ENCODE results near the gene CARD9.

CARD9 gene

GRCh38 chr9:136346157-136346481 lies 27.4 kb downstream of the CARD9 start:
- DNase-seq, result no peak

- no peak for DNase-seq
These were observed 27.9 kb downstream of the CARD9 start for GRCh38 chr9:136345281-136346156.

- DNase-seq, result no peak
These were observed 28.8 kb downstream of the CARD9 start for GRCh38 chr9:136344544-136345280.

DNA sequence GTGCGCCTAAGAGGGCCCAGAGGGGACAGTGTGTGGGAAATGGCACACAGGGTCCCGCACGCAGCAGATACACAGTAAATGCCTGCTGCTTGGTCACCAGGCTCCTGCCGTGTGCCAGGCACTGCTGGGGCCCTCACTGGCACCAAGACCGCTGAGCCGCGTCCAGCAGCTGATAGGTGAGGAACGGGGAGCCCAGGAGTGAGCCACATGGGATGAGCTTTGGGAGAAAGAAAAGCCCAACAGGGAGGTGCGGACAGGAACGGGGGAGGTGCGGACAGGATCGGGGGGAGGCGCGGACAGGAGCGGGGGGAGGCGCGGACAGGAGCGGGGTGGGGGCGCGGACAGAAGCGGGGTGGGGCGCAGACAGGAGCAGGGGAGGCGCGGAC lies 29.6 kb downstream of the CARD9 start:
- no peak for DNase-seq

DNA sequence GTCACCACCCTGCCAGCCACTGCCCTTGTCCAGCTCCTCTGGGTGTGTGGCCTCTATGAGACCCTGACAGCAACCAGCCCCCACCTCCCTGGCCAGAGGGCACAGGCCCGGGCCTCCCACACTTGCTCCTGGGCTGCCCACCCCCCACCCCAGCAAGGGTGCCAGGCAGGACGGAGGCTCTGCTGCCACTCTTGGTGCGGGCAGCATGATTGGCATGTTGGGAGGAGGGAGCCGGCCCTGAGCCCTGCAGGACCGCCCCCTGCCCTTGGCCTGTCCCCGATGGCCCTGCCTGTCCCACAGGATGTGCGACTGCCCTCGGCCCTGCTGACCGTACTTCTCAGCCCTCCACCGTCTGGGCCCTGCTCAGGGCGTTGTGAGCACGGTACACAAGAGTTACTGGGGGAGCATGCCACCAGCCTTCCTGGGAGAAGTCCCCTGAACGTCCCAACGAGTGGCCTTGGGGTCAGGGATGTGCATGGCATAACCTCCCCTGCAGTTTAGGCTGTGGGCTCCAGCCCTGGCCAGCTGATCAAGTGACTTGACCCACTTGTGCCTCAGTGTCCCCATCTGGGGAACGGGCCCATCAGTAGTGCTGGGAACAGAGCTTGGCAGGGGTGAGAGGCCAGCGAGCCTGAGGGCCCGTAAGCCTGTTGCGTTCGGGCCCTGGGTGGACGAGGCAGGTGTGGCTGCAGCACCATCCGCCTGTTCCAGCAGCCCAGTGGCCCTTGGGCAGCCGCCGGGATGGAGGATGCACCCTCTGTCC lies 30.2 kb downstream of the CARD9 start:
- DNase-seq, result no peak

GRCh38 chr9:136342181-136343120 lies 31.0 kb downstream of the CARD9 start:
- DNase-seq, result peak; percentile 44

DNA sequence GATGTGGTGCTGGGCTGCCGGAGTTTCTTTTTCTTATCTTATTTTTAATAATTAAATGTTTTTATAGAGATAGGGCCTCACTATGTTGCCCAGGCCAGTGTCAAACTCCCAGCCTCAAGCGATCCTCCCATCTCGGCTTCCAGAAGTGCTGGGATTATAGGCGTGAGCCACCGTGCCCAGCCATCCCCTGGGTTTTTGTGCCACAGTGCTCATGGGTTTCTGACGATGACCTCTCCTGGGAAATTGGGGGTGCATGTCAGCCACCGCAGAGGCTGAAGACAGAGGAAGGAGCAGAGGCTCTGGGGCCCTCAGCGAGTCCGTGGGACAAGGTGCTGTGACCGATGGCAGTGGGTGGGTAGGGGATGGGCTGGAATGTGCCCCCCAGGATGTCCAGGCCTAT lies 31.7 kb downstream of the CARD9 start:
- no peak for DNase-seq

GRCh38 chr9:136341042-136341655 lies 32.3 kb downstream of the CARD9 start:
- DNase-seq, result no peak

DNA sequence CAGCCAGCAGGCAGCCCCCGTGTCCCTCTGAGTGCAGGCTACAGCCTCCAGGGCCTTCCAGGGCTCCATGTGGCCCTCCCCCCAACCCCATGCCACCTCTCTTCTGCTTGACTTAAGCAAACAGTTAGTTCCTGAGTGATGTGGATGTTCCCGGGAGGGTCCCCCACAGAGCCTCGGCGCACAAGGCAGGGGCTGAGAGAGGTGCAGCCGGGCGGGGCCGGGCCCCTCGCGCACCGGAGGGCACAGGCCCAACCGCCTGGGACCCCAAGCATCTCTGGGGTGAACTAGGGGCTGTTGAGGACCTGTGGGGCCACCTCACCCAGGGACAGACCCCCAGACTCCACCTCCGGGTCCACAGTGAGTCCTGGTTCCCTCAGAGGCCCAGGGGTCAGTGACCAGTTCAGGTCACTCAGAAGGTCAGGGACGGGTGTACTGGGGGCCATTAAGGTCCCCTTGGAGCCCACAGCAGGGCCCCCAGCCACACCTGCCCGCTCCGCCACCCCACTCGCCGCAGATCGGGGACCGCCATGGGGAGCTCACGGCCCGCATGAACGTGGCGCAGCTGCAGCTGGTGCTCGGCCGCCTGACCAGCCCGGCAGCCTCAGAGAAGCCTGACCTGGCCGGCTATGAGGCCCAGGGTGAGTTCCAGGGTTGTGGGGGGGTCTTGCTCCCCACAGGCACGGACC lies 33.0 kb downstream of the CARD9 start:
- DNase-seq, result no peak

GRCh38 chr9:136339958-136340310 lies 33.5 kb downstream of the CARD9 start:
- no peak for DNase-seq

GRCh38 chr9:136339173-136339957 lies 34.1 kb downstream of the CARD9 start:
- DNase-seq, result peak; percentile 36

DNA sequence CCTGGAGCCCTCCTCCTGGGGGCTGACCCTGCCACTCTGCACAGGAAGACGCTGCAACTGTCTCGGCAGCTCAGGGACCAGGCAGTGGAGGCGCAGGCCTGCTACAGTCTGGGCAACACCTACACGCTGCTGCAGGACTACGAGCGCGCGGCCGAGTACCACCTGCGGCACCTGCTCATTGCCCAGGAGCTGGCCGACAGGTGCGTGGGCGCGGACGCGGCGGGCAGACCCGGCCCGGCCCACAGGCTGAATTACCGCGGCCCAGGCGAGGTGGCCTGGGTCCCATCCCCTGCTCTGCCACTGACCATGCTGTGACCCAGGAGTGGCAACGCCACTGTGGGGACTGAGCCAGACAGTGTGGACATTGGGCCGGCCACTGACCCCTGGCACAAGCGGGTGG lies 35.0 kb downstream of the CARD9 start:
- no peak for DNase-seq

- no peak for DNase-seq
These were observed 35.8 kb downstream of the CARD9 start for GRCh38 chr9:136337416-136338395.

DNA sequence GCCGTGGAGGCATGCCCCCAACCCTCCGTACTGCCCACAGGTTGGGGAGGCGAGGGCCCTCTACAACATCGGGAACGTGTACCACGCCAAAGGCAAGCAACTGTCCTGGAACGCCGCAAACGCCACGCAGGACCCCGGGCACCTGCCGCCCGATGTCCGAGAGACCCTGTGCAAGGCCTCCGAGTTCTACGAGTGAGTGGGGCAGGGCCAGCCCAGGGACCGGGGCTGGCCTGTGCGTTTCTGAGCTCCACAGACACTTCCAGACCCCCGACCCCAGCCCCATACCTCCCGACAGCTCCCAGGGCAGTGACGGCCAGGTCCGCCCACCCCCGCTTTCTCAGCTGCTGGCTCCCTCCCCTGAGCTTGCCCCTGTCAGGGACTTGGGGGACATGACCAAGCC lies 36.6 kb downstream of the CARD9 start:
- no peak for DNase-seq

GRCh38 chr9:136336156-136336870 lies 37.2 kb downstream of the CARD9 start:
- DNase-seq, result peak; percentile 74

- DNase-seq, result no peak
These were observed 37.9 kb downstream of the CARD9 start for GRCh38 chr9:136335296-136336155.

GRCh38 chr9:136334541-136334940 lies 38.9 kb downstream of the CARD9 start:
- no peak for DNase-seq

Data from fibroblast of skin of back (primary cell).